Mesendoderm (in vitro differentiated cells): ENCODE results near the gene C11orf24.
A peak's percentile ranks its signal among the peaks of the same experiment; 100 is the strongest.

Experiments used
- DNase-seq: peaks from one replicate; pipeline ENCODE4 v3.0.0; 2013
- H2AK5ac ChIP-seq: 2 replicates; pipeline ENCODE4 v1.6.1; 2013; ENCODE audit warnings: low read length, inconsistent platforms
- H2BK120ac ChIP-seq: 2 replicates; pipeline ENCODE4 v1.6.1; 2013; ENCODE audit warnings: low read depth, mild to moderate bottlenecking, low read length, moderate library complexity, mixed read lengths
- H2BK15ac ChIP-seq: replicated peaks from 2 replicates; pipeline ENCODE4 v1.6.1; 2013; ENCODE audit warnings: low read depth, mild to moderate bottlenecking, moderate library complexity
- H2BK5ac ChIP-seq: 2 replicates; pipeline ENCODE4 v1.6.1; 2013; ENCODE audit warnings: low read length, inconsistent platforms
- H3K18ac ChIP-seq: 2 replicates; pipeline ENCODE4 v1.6.1; 2013; ENCODE audit warnings: mild to moderate bottlenecking, low read length, mixed read lengths
- H3K23ac ChIP-seq: one replicate; pipeline ENCODE4 v1.6.1; 2013; ENCODE audit warnings: low read length
- H3K27ac ChIP-seq: 2 replicates; pipeline ENCODE4 v1.5.1; 2013; ENCODE audit warnings: low read depth, mild to moderate bottlenecking, inconsistent platforms, low read length, moderate library complexity
- H3K27me3 ChIP-seq: 2 replicates; pipeline ENCODE4 v1.6.1; 2013; ENCODE audit warnings: low read length, control low read depth, mild to moderate bottlenecking, inconsistent platforms; ENCODE audit not compliant: insufficient read depth, poor library complexity
- H3K36me3 ChIP-seq: 2 replicates; pipeline ENCODE4 v1.6.1; 2013; ENCODE audit warnings: low read length, inconsistent platforms; ENCODE audit not compliant: control insufficient read depth, insufficient read depth
- H3K4ac ChIP-seq: one replicate; pipeline ENCODE4 v1.6.1; 2013; ENCODE audit warnings: low read depth, mild to moderate bottlenecking, low read length, moderate library complexity
- H3K4me1 ChIP-seq: 2 replicates; pipeline ENCODE4 v1.6.1; 2013; ENCODE audit warnings: low read depth, low read length, inconsistent platforms; ENCODE audit not compliant: control insufficient read depth
- H3K4me2 ChIP-seq: 2 replicates; pipeline ENCODE4 v1.6.1; 2013; ENCODE audit warnings: low read length
- H3K4me3 ChIP-seq: 2 replicates; pipeline ENCODE4 v1.5.1; 2013; ENCODE audit warnings: mild to moderate bottlenecking, low read length
- H3K56ac ChIP-seq: one replicate; pipeline ENCODE4 v1.6.1; 2013; ENCODE audit warnings: low read length
- H3K79me1 ChIP-seq: 2 replicates; pipeline ENCODE4 v1.6.1; 2013; ENCODE audit warnings: low read length, inconsistent platforms
- H3K79me2 ChIP-seq: 2 replicates; pipeline ENCODE4 v1.6.1; 2013; ENCODE audit warnings: mild to moderate bottlenecking, low read length; ENCODE audit not compliant: control insufficient read depth, insufficient read depth
- H3K9ac ChIP-seq: 2 replicates; pipeline ENCODE4 v1.6.1; 2013; ENCODE audit warnings: low read length, inconsistent platforms
- H4K5ac ChIP-seq: one replicate; pipeline ENCODE4 v1.6.1; 2013; ENCODE audit warnings: low read length
- H4K8ac ChIP-seq: one replicate; pipeline ENCODE4 v1.6.1; 2013; ENCODE audit warnings: low read depth, mild to moderate bottlenecking, control low read depth, low read length, moderate library complexity
- WGBS: extraction: QIAGEN DNeasy Blood & Tissue Kit; methylation state at CpG from one replicate; pipeline ENCODE4 v1.1.7; 2013; ENCODE audit warnings: low lambda C conversion rate, missing lambda C conversion rate; ENCODE audit not compliant: insufficient coverage; ENCODE audit errors: extremely low coverage; 5-methylcytosine and 5-hydroxymethylcytosine counted together

Gene C11orf24

GRCh38 chr11:68212421-68213134, 59.2 kb downstream of the C11orf24 start:
- peak overlapping the region; percentile 97 for H3K4ac ChIP-seq
- H3K23ac ChIP-seq: no peak overlapping the region
- H3K56ac ChIP-seq: peak overlapping the region; percentile 94
- H4K5ac ChIP-seq: no peak overlapping the region
- peaks cover 2% of the 10 kb centered on the region for H3K4me1 ChIP-seq
- H3K4me3 ChIP-seq: peak overlapping the region; percentile 86
- peak overlapping the region; percentile 89 for H3K18ac ChIP-seq
- H2BK15ac ChIP-seq: no peak overlapping the region
- no peaks in the 10 kb centered on the region for H3K36me3 ChIP-seq
- DNase-seq: peak; percentile 82
- H3K9ac ChIP-seq: peak overlapping the region; percentile 78
- H2BK120ac ChIP-seq: peak overlapping the region; percentile 98
- H3K4me2 ChIP-seq: peak overlapping the region; percentile 93
- peak overlapping the region; percentile 100 for H4K8ac ChIP-seq
- H3K79me2 ChIP-seq: peaks cover 42% of the 10 kb centered on the region
- WGBS: no CpG with 5 or more reads among the region's 80 CpGs
- no peak overlapping the region for H2AK5ac ChIP-seq
- H3K27ac ChIP-seq: peak overlapping the region; percentile 99
- H2BK5ac ChIP-seq: no peak overlapping the region
- peaks cover 11% of the 10 kb centered on the region for H3K79me1 ChIP-seq
- no peaks in the 10 kb centered on the region for H3K27me3 ChIP-seq

- no peak for DNase-seq
- Histone ChIP-seq H3K4me3 (no peak overlapping the region), H3K4me1 (peaks cover 2% of the 10 kb centered on the region), H3K36me3 (no peaks in the 10 kb centered on the region), H3K4me2 (peak overlapping the region; percentile 19), H2AK5ac (no peak overlapping the region), H3K18ac (no peak overlapping the region), H3K27ac (no peak overlapping the region), H3K4ac (no peak overlapping the region), H2BK120ac (no peak overlapping the region), H3K79me1 (peaks cover 11% of the 10 kb centered on the region), H2BK15ac (no peak overlapping the region), H3K27me3 (no peaks in the 10 kb centered on the region), H3K23ac (no peak overlapping the region), H3K9ac (peak overlapping the region; percentile 25), H4K5ac (no peak overlapping the region), H3K56ac (no peak overlapping the region), H2BK5ac (no peak overlapping the region), H4K8ac (no peak overlapping the region), H3K79me2 (peaks cover 48% of the 10 kb centered on the region)
- WGBS: no CpG with 5 or more reads among the region's 14 CpGs
Measured at GRCh38 chr11:68211546-68211945, 60.2 kb downstream of the C11orf24 start.
